Subcutaneous adipose tissue (tissue), 4 donors: ENCODE data around the gene LMO4. TPM values are rescaled to one million over a fixed set of nuclear protein-coding genes. Genes with fewer than 3 reads are reported as not detected.

Experiments
- total RNA-seq, 4 donors: library from RNA; depleted of rRNA; stranded (reverse); fragments of >200 nt; gene quantifications; one replicate each; pipeline ENCODE4 v1.1.0, GENCODE V29; 2016
- TF ChIP-seq, protein P1 (sequence below): fragments of 450-650 bp; IDR thresholded peaks from one replicate; pipeline ENCODE4 v1.5.1; 2016; ENCODE audit warnings: low read depth, mild to moderate bottlenecking, control low read depth, antibody characterized with exemption, moderate library complexity

Gene LMO4
- total RNA-seq, 4 donors from 2014 or later, result 32.8 to 69.1 (median 60.6) TPM

DNA sequence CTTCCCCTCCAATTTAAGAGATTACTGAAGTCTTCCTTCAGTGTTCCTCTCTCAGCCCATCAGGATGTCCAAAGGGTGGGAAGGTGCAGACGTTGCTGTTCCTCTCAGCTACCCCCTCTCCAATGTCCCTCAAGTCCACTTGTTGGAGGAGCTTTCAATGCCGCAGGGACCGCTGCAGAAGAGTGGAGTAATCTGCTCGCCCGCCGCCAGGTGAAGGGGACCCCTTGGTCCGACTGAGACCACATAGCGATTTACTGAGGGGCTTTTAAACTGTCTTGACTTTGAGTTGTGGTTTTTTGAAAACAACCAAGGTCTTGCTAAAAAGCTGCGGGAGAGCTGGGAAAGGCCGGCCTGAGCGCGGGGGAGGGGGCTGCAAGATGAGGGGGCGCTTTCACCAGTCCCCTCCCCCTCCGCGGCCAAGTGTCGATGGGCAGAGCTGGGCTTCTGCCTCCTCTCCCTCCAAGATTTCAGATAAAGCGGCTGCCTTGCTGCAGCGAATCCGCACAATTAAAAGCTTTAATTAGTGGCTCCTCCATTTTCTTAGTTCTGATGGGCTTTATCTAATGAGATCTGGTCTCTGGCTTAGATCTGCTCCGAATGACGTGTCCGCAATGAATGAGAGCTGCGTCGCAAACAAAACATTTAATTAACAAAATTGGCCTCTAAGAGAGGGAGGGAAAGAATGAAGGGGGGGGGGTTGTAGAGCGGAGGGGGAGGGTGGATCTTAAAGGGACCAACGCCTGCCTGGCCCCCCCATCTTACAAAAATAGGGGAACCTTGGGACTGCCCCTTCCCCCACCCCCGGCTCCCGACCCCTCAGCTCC is 5.9 kb downstream of the LMO4 start:
- TF ChIP-seq, protein P1, sequence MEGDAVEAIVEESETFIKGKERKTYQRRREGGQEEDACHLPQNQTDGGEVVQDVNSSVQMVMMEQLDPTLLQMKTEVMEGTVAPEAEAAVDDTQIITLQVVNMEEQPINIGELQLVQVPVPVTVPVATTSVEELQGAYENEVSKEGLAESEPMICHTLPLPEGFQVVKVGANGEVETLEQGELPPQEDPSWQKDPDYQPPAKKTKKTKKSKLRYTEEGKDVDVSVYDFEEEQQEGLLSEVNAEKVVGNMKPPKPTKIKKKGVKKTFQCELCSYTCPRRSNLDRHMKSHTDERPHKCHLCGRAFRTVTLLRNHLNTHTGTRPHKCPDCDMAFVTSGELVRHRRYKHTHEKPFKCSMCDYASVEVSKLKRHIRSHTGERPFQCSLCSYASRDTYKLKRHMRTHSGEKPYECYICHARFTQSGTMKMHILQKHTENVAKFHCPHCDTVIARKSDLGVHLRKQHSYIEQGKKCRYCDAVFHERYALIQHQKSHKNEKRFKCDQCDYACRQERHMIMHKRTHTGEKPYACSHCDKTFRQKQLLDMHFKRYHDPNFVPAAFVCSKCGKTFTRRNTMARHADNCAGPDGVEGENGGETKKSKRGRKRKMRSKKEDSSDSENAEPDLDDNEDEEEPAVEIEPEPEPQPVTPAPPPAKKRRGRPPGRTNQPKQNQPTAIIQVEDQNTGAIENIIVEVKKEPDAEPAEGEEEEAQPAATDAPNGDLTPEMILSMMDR, result no peak

DNA sequence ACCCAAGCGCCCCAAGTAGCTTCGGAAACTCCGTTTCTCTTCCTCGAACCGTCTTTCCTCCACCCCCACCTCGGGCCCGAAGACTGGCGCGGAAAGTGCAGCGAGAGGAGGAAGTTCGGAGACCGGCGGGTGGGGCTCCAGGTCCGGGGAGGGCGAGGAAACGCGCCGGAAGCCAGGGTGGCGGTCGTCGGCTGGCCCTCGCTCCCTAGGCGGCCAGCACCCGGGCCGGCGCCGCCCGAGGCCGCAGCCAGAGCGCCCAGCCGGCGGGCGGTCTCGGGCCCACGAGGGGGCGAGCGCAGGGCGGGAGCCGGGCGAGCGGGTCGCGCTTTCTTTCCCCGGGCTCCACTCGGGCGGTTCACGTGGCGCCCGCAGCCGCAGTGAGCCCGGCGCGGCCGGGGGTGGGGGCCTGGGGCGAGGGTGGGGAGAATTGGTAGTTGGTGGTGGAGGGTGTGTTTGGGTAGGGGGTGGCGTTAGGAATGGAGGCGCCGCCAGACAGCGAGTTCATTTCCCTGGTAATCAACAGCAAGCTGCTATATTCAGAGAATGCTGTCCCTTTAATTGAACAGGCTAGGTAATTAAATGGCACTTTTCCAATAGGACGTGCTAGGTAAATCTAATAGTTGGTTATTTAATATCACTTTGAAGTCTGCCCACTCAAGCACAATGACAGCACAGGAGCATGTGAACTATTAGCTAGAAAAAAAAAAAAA is 6.7 kb downstream of the LMO4 start:
- TF ChIP-seq, protein P1, result no peak

DNA sequence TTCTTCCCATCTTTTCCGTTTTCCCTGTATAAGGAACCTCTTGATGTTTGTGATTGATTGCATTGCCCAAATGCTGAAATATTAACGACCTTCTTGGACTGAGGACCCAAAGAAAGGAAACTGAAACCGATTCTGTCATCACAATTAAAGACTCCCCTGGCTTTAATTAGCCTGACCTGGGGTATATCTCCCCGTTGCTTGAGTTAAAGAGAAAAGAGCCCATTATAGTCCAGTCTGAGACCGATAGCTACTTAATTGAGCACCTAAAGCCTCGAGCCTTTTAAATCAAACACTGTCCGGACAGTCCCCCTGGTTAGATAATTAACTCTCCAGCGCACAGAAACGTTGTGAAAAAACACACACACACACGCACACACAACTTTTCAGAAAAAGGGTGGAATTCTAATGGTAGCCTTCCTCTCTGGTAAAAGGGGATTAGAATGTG is 8.0 kb downstream of the LMO4 start:
- TF ChIP-seq, protein P1, result no peak

DNA sequence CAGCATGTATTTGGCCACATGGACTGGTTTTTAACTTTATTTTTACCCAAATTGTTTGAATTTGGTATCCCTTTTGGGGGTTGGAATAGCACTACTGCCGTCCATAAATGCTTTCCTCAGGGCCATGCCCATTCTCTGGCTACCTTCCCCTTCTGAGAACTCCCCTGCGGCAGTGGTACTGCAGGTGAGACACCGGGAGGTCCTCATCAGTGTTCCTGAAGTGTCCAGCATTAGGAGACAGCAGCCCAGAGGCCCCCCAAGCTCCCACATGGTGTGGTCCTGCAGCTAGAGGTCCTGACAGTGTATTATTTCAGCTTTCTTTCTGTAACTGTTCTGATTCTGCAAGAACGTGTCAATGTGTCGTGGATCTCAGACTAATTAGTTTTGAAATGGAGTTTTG is 8.9 kb downstream of the LMO4 start:
- TF ChIP-seq, protein P1, result no peak

DNA sequence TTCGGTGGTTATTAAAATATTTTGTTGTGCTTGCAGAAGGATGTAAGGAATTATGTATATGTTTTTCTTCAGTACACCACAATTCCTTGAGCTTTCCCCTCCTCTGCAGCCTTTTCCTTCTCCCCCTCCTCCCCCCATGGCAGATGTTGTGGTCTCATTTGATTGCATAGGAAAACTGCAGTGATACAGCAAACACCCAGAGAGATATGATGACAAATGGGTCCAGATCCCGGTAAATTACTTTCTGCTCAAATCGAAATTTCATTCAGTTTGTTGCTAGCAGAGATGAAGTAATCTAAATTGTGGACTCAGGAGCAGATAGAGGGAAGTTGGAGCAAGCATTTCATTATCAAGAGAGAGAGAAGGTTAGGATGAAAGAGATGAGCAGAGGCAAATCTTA is 9.9 kb downstream of the LMO4 start:
- TF ChIP-seq, protein P1, result no peak

DNA sequence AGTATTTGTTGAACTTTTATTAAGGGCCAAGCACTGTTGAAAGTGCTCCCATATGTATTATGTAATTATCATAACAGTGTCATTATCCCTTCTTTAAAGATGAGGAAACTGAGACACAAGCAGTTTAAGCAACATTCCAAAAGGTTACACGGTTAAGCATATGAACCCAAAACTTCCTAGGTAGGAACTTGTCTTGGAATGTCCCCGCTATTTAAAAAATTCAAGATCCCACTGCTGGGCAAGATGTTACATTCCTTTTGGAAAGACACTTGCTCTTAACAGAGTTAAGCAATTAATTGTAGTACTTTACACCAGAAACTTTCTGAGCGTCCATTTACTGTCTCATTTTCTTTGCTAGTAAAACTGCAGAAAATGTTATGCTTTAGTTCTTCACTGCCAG is 15.6 kb downstream of the LMO4 start:
- TF ChIP-seq, protein P1, result no peak

DNA sequence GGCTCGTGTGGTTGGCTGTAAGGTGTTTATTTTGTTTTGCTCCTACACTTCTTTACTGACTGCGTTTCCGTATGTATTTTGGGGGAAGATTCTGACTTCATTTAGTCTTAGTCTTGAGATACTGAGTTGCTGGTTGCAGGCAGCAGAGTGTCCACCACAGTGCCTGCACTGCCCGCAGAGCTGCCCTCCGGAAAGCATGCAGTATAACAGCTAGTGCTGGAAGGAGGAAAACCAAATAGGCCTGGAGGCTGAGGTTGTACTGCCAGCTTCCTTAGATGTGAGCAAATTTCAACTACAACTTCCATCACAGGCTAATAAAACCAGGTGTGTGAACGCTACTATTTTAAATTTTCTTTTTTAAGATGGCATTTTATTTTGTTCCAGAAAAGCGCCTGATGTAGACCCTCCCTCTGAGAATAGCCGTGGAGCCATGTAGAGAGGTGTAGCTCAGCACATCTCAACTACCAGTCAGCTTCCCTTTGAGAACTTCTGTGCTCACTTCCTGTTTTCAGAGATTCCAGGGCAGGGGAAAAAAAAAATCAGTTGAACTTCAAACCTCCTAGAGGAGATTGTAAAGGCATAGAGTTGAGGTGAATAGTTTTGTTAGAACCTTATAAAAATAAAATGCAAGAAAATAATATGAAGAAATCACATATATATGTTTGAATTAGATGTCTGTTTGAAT is 17.6 kb downstream of the LMO4 start:
- TF ChIP-seq, protein P1, result no peak
